Neural cell (in vitro differentiated cells): ENCODE results near the gene B4GALT5. TPM values are rescaled to one million over a fixed set of nuclear protein-coding genes. Genes with fewer than 3 reads are reported as not detected.
"Not testable (repeated sequence)": the region's sequence is repeated elsewhere in the genome, so short reads cannot be mapped to it uniquely, and the experiment has no call there.

Experiments
- H2AFZ ChIP-seq: fragments of 200-600, 300-800 bp; sonication (generic), shearing (Covaris generic); 2 replicates; pipeline ENCODE4 v1.6.0; 2014; ENCODE audit warnings: low read depth, mild to moderate bottlenecking, antibody characterized with exemption, low read length, moderate library complexity
- H3F3A ChIP-seq: fragments of 200-600 bp; shearing (Covaris generic); 2 replicates; pipeline ENCODE4 v1.6.1; 2016; ENCODE audit warnings: mild to moderate bottlenecking, moderate library complexity, mixed read lengths, antibody characterized with exemption, low read length; ENCODE audit not compliant: insufficient read depth, poor library complexity, severe bottlenecking
- H3K27ac ChIP-seq: fragments of 200-600, 300-800 bp; sonication (generic), shearing (Covaris generic); 2 replicates; pipeline ENCODE4 v1.5.1; 2014; ENCODE audit warnings: mild to moderate bottlenecking, low read length, moderate library complexity
- H3K27me3 ChIP-seq: fragments of 300-800, 200-600 bp; sonication (generic), shearing (Covaris generic); 2 replicates; pipeline ENCODE4 v1.6.0; 2014; ENCODE audit warnings: mild to moderate bottlenecking, low read depth, low read length, moderate library complexity; ENCODE audit not compliant: insufficient read depth
- H3K36me3 ChIP-seq: fragments of 300-800, 200-600 bp; sonication (generic), shearing (Covaris generic); 2 replicates; pipeline ENCODE4 v1.5.1; 2014; ENCODE audit warnings: mild to moderate bottlenecking, antibody characterized with exemption, low read length, moderate library complexity; ENCODE audit not compliant: insufficient read depth
- H3K4me2 ChIP-seq: fragments of 300-800, 200-600 bp; sonication (generic), shearing (Covaris generic); 2 replicates; pipeline ENCODE4 v1.6.0; 2014; ENCODE audit warnings: mild to moderate bottlenecking, low read length
- H3K4me3 ChIP-seq: fragments of 300-800, 200-600 bp; sonication (generic), shearing (Covaris generic); 2 replicates; pipeline ENCODE4 v1.5.1; 2014; ENCODE audit warnings: mild to moderate bottlenecking, low read length, moderate library complexity
- H3K79me2 ChIP-seq: fragments of 200-600 bp; shearing (Covaris generic); replicated peaks from 2 replicates; pipeline ENCODE4 v1.6.0; 2014; ENCODE audit warnings: mild to moderate bottlenecking, low read length, moderate library complexity; ENCODE audit not compliant: insufficient read depth
- H3K9ac ChIP-seq: fragments of 300-800, 200-600 bp; sonication (generic), shearing (Covaris generic); 2 replicates; pipeline ENCODE4 v1.6.1; 2016; ENCODE audit warnings: mild to moderate bottlenecking, low read length, mixed read lengths
- H3K9me2 ChIP-seq: fragments of 200-600 bp; shearing (Covaris generic); 2 replicates; pipeline ENCODE4 v1.6.1; 2016; ENCODE audit warnings: mild to moderate bottlenecking, low read length, mixed read lengths; ENCODE audit not compliant: insufficient read depth
- H3K9me3 ChIP-seq: fragments of 200-600, 300-800 bp; sonication (generic), shearing (Covaris generic); 2 replicates; pipeline ENCODE4 v1.6.1; 2016; ENCODE audit warnings: mild to moderate bottlenecking, mixed run types, low read length, moderate library complexity, mixed read lengths
- H4K20me1 ChIP-seq: fragments of 200-600 bp; shearing (Covaris generic); 2 replicates; pipeline ENCODE4 v1.6.1; 2016; ENCODE audit warnings: mild to moderate bottlenecking, mixed run types; ENCODE audit not compliant: insufficient read depth
- EP300 ChIP-seq: fragments of 450-650 bp; conservative IDR thresholded peaks from 2 replicates; pipeline ENCODE4 v1.6.1; 2014; ENCODE audit warnings: antibody characterized with exemption, mild to moderate bottlenecking, moderate library complexity; ENCODE audit not compliant: poor library complexity, severe bottlenecking
- EZH2 ChIP-seq: fragments of 200-600, 300-800 bp; shearing (Covaris generic), sonication (generic); IDR thresholded peaks from 2 replicates; pipeline ENCODE4 v1.6.1; 2014; ENCODE audit warnings: antibody characterized with exemption, low read length, borderline replicate concordance, mild to moderate bottlenecking; ENCODE audit not compliant: insufficient read depth, poor library complexity, severe bottlenecking
- MXI1 ChIP-seq: fragments of 450-650 bp; conservative IDR thresholded peaks from 2 replicates; pipeline ENCODE4 v1.6.1; 2014; ENCODE audit warnings: antibody characterized with exemption, mild to moderate bottlenecking; ENCODE audit not compliant: poor library complexity, severe bottlenecking
- POLR2AphosphoS5 ChIP-seq: IDR thresholded peaks from 2 replicates; pipeline ENCODE4 v1.6.1; 2012
- RAD21 ChIP-seq: fragments of 450-650 bp; conservative IDR thresholded peaks from 2 replicates; pipeline ENCODE4 v1.6.1; 2014; ENCODE audit warnings: antibody characterized with exemption, mild to moderate bottlenecking, moderate library complexity
- REST ChIP-seq: IDR thresholded peaks from 2 replicates; pipeline ENCODE4 v1.6.1; 2012; ENCODE audit warnings: borderline replicate concordance
- SMC3 ChIP-seq: fragments of 450-650 bp; conservative IDR thresholded peaks from 2 replicates; pipeline ENCODE4 v1.6.1; 2014; ENCODE audit warnings: antibody characterized with exemption, mild to moderate bottlenecking, moderate library complexity; ENCODE audit not compliant: poor library complexity
- TAF1 ChIP-seq: IDR thresholded peaks from 2 replicates; pipeline ENCODE4 v1.6.1; 2012; ENCODE audit warnings: low read depth
- polyA plus RNA-seq: library from polyadenylated mRNA; depleted of rRNA; stranded (reverse); fragments of >200 nt; gene quantifications from 2 replicates; pipeline ENCODE4 v1.2.3, GENCODE V29; 2014
- TF ChIP-seq, protein P1 (sequence below): fragments of 450-650 bp; IDR thresholded peaks from 2 replicates; pipeline ENCODE4 v1.5.1; 2014; ENCODE audit warnings: antibody characterized with exemption, mild to moderate bottlenecking, moderate library complexity; ENCODE audit not compliant: poor library complexity, severe bottlenecking

The B4GALT5 gene
- polyA plus RNA-seq, 1 donor from 2014 or later = 34.7 TPM

DNA sequence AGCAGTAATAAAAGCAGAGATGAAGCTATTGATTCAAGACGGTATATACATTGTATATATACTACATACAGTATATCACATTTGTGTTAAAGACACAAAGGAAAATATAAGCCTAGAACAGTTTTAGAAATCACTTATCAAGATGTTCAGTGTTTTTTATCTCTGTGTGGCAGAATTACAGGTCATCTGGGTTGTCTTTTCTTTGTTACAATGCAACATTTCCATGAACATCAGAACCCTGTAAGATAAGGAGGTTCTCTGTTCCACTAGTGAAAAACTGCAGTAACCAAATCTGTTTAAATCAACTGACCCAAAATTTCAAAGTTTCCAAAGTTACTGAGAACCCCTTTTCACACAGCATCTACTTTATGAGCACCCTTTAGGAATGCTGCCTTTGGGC, 42.2 kb downstream of the B4GALT5 start:
- no peak overlapping the region for H3K9ac ChIP-seq
- H3K4me3 ChIP-seq = no peak overlapping the region
- H2AFZ ChIP-seq = no peak overlapping the region
- no peaks in the 10 kb centered on the region for H3K9me2 ChIP-seq
- H4K20me1 ChIP-seq = no peaks in the 10 kb centered on the region
- no peaks in the 10 kb centered on the region for H3K9me3 ChIP-seq
- no peak overlapping the region for H3K4me2 ChIP-seq
- H3K27ac ChIP-seq = no peak overlapping the region
- no peaks in the 10 kb centered on the region for H3K27me3 ChIP-seq
- no peaks in the 10 kb centered on the region for H3F3A ChIP-seq
- TF ChIP-seq SMC3 = no peak
- TF ChIP-seq RAD21 = no peak
- TF ChIP-seq, protein P1, sequence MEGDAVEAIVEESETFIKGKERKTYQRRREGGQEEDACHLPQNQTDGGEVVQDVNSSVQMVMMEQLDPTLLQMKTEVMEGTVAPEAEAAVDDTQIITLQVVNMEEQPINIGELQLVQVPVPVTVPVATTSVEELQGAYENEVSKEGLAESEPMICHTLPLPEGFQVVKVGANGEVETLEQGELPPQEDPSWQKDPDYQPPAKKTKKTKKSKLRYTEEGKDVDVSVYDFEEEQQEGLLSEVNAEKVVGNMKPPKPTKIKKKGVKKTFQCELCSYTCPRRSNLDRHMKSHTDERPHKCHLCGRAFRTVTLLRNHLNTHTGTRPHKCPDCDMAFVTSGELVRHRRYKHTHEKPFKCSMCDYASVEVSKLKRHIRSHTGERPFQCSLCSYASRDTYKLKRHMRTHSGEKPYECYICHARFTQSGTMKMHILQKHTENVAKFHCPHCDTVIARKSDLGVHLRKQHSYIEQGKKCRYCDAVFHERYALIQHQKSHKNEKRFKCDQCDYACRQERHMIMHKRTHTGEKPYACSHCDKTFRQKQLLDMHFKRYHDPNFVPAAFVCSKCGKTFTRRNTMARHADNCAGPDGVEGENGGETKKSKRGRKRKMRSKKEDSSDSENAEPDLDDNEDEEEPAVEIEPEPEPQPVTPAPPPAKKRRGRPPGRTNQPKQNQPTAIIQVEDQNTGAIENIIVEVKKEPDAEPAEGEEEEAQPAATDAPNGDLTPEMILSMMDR = no peak
- no peak for TF ChIP-seq REST
- no peak for TF ChIP-seq MXI1
- no peak for TF ChIP-seq EZH2
- no peak for TF ChIP-seq TAF1
- no peak for TF ChIP-seq POLR2AphosphoS5
- TF ChIP-seq EP300 = no peak
- H3K36me3 ChIP-seq = no peaks in the 10 kb centered on the region
- peaks cover 7% of the 10 kb centered on the region for H3K79me2 ChIP-seq

GRCh38 chr20:49669601-49670189, 44.0 kb downstream of the B4GALT5 start:
- H3K27ac ChIP-seq = no peak overlapping the region
- TF ChIP-seq POLR2AphosphoS5 (no peak), RAD21 (no peak), SMC3 (no peak), TAF1 (no peak), EP300 (no peak)
- TF ChIP-seq, protein P1 = no peak
- H3K27me3 ChIP-seq = no peaks in the 10 kb centered on the region
- H3K36me3 ChIP-seq = no peaks in the 10 kb centered on the region
- H3F3A ChIP-seq = no peaks in the 10 kb centered on the region
- H3K9me2 ChIP-seq = no peaks in the 10 kb centered on the region
- H3K4me2 ChIP-seq = no peak overlapping the region
- H3K4me3 ChIP-seq = no peak overlapping the region
- H3K9me3 ChIP-seq = no peaks in the 10 kb centered on the region
- peaks cover 4% of the 10 kb centered on the region for H3K79me2 ChIP-seq
- H2AFZ ChIP-seq = no peak overlapping the region
- H4K20me1 ChIP-seq = no peaks in the 10 kb centered on the region
- H3K9ac ChIP-seq = no peak overlapping the region

GRCh38 chr20:49668878-49669195, 44.8 kb downstream of the B4GALT5 start:
- not testable (repeated sequence) for H3K27me3 ChIP-seq, H3K27ac ChIP-seq, H4K20me1 ChIP-seq, H3K9me3 ChIP-seq, H3K36me3 ChIP-seq, H3K4me3 ChIP-seq, H2AFZ ChIP-seq, H3K9me2 ChIP-seq, H3F3A ChIP-seq, H3K9ac ChIP-seq, H3K79me2 ChIP-seq, H3K4me2 ChIP-seq
